Measurements from ENCODE around the gene ZNF200. TPM values are rescaled to one million over a fixed set of nuclear protein-coding genes. Genes with fewer than 3 reads are reported as not detected.

Gene ZNF200
- total and polyA plus RNA-seq, 2 of the 13 experiments (the other 11 are each of a cell fraction or from before 2014, with no cell fraction given), result 3.5 to 16.5 TPM

DNA sequence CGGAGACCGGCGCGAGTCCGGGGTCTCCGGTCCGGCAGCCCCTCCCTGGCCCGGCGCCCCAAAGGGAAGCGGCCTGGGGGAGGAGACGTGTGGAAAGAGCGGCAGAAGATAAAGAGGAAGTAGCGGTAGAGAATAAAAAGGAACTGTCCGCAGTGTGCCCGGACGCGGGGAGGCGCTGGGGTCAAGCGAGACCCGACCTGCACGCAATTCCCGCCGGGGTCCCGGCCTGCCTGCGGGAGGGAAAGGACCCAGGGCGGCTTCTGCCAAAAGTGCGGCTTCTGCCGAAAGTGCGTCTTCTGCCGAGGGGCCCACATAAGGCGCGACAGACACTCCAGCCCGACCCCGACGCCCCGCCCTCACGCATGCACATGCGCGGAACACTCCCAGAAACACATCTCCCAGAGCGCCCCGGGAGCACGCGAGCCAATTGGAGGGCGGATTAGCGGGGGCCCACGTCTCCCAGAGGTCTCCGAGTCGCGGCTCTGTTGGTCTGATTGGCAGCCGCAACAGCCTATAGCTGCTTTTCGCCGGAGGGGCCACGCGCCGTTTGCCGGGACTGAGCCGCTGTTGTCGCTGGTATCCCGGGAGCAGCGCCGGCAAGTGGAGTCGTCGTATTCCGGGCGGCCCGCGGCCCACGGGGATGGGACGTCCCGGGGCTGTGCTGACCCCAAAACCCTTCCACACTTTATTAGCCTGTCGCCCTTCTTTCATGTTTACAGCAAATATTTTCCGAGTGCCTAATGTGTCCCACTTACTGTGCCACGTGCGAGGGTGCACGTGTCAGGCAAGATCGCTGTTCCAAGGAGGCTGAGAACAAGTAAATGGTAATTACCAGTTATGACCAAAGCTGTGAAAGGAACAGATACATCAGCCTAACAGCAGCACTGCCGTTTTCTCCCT lies 29.4 kb upstream of the ZNF200 start (continued):
- TF ChIP-seq GTF3A (CRISPR knock-in tag; conservative IDR thresholded peaks at IDR 0.05), result no peak
- 0 out of 2 replicates have a peak, but pooled peaks have one; percentile 47 for TF ChIP-seq ISX (CRISPR knock-in tag; conservative IDR thresholded peaks at IDR 0.05)
- 0 out of 2 replicates have a peak, but pooled peaks have one; percentile 8 for TF ChIP-seq ZNF619 (CRISPR knock-in tag; IDR thresholded peaks at IDR 0.05)
- TF ChIP-seq, protein P1, sequence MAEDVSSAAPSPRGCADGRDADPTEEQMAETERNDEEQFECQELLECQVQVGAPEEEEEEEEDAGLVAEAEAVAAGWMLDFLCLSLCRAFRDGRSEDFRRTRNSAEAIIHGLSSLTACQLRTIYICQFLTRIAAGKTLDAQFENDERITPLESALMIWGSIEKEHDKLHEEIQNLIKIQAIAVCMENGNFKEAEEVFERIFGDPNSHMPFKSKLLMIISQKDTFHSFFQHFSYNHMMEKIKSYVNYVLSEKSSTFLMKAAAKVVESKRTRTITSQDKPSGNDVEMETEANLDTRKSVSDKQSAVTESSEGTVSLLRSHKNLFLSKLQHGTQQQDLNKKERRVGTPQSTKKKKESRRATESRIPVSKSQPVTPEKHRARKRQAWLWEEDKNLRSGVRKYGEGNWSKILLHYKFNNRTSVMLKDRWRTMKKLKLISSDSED (CRISPR knock-in tag; IDR thresholded peaks at IDR 0.05), result no peak
- TF ChIP-seq HES4 (CRISPR knock-in tag; IDR thresholded peaks at IDR 0.05; ENCODE audit: borderline replicate concordance), result peak; percentile 91
- TF ChIP-seq, protein P2, sequence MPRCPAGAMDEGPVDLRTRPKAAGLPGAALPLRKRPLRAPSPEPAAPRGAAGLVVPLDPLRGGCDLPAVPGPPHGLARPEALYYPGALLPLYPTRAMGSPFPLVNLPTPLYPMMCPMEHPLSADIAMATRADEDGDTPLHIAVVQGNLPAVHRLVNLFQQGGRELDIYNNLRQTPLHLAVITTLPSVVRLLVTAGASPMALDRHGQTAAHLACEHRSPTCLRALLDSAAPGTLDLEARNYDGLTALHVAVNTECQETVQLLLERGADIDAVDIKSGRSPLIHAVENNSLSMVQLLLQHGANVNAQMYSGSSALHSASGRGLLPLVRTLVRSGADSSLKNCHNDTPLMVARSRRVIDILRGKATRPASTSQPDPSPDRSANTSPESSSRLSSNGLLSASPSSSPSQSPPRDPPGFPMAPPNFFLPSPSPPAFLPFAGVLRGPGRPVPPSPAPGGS (CRISPR knock-in tag; IDR thresholded peaks at IDR 0.05), result no peak
- TF ChIP-seq, protein P3, sequence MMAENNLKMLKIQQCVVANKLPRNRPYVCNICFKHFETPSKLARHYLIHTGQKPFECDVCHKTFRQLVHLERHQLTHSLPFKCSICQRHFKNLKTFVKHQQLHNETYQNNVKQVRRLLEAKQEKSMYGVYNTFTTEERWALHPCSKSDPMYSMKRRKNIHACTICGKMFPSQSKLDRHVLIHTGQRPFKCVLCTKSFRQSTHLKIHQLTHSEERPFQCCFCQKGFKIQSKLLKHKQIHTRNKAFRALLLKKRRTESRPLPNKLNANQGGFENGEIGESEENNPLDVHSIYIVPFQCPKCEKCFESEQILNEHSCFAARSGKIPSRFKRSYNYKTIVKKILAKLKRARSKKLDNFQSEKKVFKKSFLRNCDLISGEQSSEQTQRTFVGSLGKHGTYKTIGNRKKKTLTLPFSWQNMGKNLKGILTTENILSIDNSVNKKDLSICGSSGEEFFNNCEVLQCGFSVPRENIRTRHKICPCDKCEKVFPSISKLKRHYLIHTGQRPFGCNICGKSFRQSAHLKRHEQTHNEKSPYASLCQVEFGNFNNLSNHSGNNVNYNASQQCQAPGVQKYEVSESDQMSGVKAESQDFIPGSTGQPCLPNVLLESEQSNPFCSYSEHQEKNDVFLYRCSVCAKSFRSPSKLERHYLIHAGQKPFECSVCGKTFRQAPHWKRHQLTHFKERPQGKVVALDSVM (CRISPR knock-in tag; IDR thresholded peaks at IDR 0.05), result no peak
- TF ChIP-seq ZNF83 (CRISPR knock-in tag; IDR thresholded peaks at IDR 0.05; ENCODE audit: borderline replicate concordance), result no peak
- TF ChIP-seq THYN1 (CRISPR knock-in tag; IDR thresholded peaks at IDR 0.05; ENCODE audit: borderline replicate concordance, low read depth), result no peak
- TF ChIP-seq, protein P4, sequence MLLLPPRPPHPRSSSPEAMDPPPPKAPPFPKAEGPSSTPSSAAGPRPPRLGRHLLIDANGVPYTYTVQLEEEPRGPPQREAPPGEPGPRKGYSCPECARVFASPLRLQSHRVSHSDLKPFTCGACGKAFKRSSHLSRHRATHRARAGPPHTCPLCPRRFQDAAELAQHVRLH (CRISPR knock-in tag; IDR thresholded peaks at IDR 0.05; ENCODE audit: borderline replicate concordance, low read depth), result peak; percentile 82; the same call in 1 of the 2 replicates
- no peak for TF ChIP-seq MED1 (CRISPR knock-in tag; IDR thresholded peaks at IDR 0.05)
- TF ChIP-seq ZNF3 (CRISPR knock-in tag; IDR thresholded peaks at IDR 0.05), result no peak
- no peak for TF ChIP-seq PTBP1 (IDR thresholded peaks at IDR 0.05; ENCODE audit: low read depth, low read length, poor library complexity, severe bottlenecking)
- 0 out of 2 replicates have a peak, but pooled peaks have one; percentile 48 for TF ChIP-seq ERF (CRISPR knock-in tag; IDR thresholded peaks at IDR 0.05)
- no peak for TF ChIP-seq PCBP2 (optimal IDR thresholded peaks at IDR 0.05; ENCODE audit: low read depth, low read length, poor library complexity, severe bottlenecking)
- TF ChIP-seq ZNF652 (CRISPR knock-in tag; IDR thresholded peaks at IDR 0.05; ENCODE audit: borderline replicate concordance, low read depth), result no peak
- no peak for TF ChIP-seq IKZF4 (CRISPR knock-in tag; IDR thresholded peaks at IDR 0.05; ENCODE audit: borderline replicate concordance, low read depth, not compliant biosample characterization)
- TF ChIP-seq, protein P5, sequence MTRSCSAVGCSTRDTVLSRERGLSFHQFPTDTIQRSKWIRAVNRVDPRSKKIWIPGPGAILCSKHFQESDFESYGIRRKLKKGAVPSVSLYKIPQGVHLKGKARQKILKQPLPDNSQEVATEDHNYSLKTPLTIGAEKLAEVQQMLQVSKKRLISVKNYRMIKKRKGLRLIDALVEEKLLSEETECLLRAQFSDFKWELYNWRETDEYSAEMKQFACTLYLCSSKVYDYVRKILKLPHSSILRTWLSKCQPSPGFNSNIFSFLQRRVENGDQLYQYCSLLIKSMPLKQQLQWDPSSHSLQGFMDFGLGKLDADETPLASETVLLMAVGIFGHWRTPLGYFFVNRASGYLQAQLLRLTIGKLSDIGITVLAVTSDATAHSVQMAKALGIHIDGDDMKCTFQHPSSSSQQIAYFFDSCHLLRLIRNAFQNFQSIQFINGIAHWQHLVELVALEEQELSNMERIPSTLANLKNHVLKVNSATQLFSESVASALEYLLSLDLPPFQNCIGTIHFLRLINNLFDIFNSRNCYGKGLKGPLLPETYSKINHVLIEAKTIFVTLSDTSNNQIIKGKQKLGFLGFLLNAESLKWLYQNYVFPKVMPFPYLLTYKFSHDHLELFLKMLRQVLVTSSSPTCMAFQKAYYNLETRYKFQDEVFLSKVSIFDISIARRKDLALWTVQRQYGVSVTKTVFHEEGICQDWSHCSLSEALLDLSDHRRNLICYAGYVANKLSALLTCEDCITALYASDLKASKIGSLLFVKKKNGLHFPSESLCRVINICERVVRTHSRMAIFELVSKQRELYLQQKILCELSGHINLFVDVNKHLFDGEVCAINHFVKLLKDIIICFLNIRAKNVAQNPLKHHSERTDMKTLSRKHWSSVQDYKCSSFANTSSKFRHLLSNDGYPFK (CRISPR knock-in tag; IDR thresholded peaks at IDR 0.05; ENCODE audit: borderline replicate concordance), result no peak; the same call in 1 of the 2 replicates
- TF ChIP-seq HNRNPUL1 (IDR thresholded peaks at IDR 0.05; ENCODE audit: low read depth, low read length), result no peak
- no peak for TF ChIP-seq KAT2B (IDR thresholded peaks at IDR 0.05; ENCODE audit: borderline replicate concordance, low read depth, low read length)

Data from HepG2 (cell line).